ENCODE data around the gene PCK1.

PCK1 gene

DNA sequence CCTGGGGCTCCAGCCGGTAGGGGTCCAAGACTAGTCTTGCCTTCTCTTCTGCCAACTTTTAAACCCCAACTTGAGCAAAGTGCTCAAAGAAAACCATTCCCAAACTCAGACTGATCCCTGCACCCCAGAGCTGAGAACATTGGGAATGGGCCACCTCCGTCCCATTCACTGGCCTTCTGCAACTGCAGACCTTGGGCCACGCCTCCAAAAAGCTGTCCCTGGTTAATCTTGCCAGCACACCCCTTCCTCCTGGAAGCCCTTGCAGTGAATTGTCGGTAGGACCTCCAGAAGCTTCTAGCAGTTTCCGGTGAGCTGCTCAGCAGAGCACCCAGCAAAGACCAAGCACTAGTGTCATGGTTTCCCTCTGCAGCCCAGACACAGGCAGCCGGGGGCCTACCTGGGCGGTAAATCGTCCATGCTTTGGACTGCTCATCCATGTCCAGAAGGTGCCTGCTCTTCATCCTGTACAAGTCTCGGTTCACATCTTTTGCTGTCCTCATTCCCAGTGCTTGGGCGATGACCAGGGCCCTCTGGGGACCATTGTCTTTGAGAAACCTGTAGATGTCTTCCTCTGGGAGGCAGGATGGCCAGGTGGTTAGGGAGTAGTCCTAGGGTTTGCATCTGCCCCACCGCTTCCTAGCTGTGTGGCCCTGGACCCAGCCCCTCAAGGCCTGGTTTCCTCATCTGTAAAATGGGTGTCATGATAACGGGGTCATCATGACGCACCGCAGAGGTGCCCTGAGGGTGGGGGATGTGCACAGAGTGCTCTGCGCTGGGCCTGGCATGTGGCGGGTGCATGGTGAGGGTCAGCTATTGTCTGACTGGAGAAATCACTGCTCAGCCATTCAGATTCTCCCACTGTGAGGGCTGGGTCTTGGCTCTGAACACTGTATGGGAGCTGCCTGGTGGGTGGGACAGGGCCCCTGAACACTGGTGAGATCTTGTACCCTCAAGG is 53.9 kb downstream of the PCK1 start:
- H3K4me3 ChIP-seq (ENCODE audit: low read length): no peak overlapping the region
- H3K4me1 ChIP-seq (ENCODE audit: control insufficient read depth, insufficient read depth, low read length): no peaks in the 10 kb centered on the region
- H3K36me3 ChIP-seq (ENCODE audit: control insufficient read depth, insufficient read depth, low read length): no peaks in the 10 kb centered on the region
- H3K9ac ChIP-seq (ENCODE audit: low read length): no peak overlapping the region
- no peak overlapping the region for H3K27ac ChIP-seq (ENCODE audit: low read depth, low read length)
- no peaks in the 10 kb centered on the region for H3K27me3 ChIP-seq (ENCODE audit: control insufficient read depth, insufficient read depth, low read length)

DNA sequence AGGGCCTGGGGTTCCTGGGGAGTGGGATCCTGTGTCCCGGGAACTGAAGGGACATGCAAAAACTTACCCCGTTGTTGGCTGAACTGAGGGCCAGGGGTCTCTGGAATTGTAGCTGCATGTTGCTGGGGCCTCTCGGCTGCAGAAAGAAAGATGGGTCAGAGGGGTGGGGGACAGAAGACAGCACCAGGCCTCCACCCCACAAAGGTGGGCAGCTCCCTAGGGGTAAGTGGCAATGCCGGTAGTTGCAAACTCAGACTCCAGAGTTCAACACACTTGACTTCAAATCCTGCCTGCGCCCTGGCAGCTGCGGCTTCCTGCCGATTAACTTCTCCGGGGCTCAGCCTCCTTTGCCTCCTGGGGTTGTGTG is 54.5 kb downstream of the PCK1 start:
- no peaks in the 10 kb centered on the region for H3K27me3 ChIP-seq (ENCODE audit: control insufficient read depth, insufficient read depth, low read length)
- no peaks in the 10 kb centered on the region for H3K36me3 ChIP-seq (ENCODE audit: control insufficient read depth, insufficient read depth, low read length)
- no peak overlapping the region for H3K27ac ChIP-seq (ENCODE audit: low read depth, low read length)
- no peaks in the 10 kb centered on the region for H3K4me1 ChIP-seq (ENCODE audit: control insufficient read depth, insufficient read depth, low read length)
- H3K9ac ChIP-seq (ENCODE audit: low read length): no peak overlapping the region
- H3K4me3 ChIP-seq (ENCODE audit: low read length): no peak overlapping the region

GRCh38 chr20:57616143-57616951 is 55.4 kb downstream of the PCK1 start:
- H3K36me3 ChIP-seq (ENCODE audit: control insufficient read depth, insufficient read depth, low read length): no peaks in the 10 kb centered on the region
- H3K9ac ChIP-seq (ENCODE audit: low read length): no peak overlapping the region
- H3K27ac ChIP-seq (ENCODE audit: low read depth, low read length): no peak overlapping the region
- no peaks in the 10 kb centered on the region for H3K27me3 ChIP-seq (ENCODE audit: control insufficient read depth, insufficient read depth, low read length)
- no peaks in the 10 kb centered on the region for H3K4me1 ChIP-seq (ENCODE audit: control insufficient read depth, insufficient read depth, low read length)
- H3K4me3 ChIP-seq (ENCODE audit: low read length): no peak overlapping the region

DNA sequence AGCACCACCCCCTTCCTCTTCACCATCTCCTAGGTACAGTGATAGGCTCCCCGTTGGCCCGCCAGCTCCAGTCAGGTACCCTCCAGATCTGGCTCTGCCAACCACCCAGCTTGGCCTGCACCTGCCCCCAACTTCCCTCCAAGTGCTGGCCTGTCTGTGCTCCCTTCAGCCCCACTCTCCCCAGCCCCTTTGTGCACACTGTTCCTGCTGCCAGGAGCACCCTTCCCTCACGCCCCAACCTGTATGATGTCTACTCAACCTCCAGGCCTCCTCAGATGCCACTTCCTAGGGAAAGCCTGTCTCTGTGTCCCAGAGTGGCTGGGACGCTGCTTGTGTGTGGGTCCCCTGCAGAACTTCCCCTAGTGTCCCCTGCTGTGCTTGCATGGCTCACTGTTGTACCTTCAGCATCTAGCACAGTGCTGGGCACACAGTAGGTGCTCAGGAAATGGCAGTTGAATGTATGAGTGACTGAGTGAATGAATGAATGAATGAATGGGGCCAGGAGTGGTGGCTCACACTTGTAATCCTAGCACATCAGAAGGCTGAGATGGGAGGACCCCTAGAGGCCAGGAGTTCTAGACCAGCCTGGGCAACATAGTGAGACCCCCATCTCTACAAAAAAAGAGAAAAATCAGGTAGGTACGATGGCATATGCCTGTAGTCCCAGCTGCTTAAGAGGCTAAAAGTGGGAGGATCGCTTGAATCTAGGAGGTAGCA is 56.3 kb downstream of the PCK1 start:
- Histone ChIP-seq H3K27ac (ENCODE audit: low read depth, low read length) (no peak overlapping the region), H3K36me3 (ENCODE audit: control insufficient read depth, insufficient read depth, low read length) (no peaks in the 10 kb centered on the region), H3K4me3 (ENCODE audit: low read length) (no peak overlapping the region), H3K4me1 (ENCODE audit: control insufficient read depth, insufficient read depth, low read length) (no peaks in the 10 kb centered on the region), H3K27me3 (ENCODE audit: control insufficient read depth, insufficient read depth, low read length) (no peaks in the 10 kb centered on the region), H3K9ac (ENCODE audit: low read length) (no peak overlapping the region)
